GM19239 (cell line): Measurements from ENCODE around the gene SLC9C1.

Experiments
- DNase-seq: peaks from one replicate; pipeline ENCODE4 v3.0.0; 2011; ENCODE audit warnings: low spot score; ENCODE audit not compliant: insufficient read length
- FAIRE-seq: peaks from 2 replicates; lab custom pipeline; 2011; peaks lifted over from hg19 to GRCh38; lab: Jason Lieb, UNC

SLC9C1 gene

DNA sequence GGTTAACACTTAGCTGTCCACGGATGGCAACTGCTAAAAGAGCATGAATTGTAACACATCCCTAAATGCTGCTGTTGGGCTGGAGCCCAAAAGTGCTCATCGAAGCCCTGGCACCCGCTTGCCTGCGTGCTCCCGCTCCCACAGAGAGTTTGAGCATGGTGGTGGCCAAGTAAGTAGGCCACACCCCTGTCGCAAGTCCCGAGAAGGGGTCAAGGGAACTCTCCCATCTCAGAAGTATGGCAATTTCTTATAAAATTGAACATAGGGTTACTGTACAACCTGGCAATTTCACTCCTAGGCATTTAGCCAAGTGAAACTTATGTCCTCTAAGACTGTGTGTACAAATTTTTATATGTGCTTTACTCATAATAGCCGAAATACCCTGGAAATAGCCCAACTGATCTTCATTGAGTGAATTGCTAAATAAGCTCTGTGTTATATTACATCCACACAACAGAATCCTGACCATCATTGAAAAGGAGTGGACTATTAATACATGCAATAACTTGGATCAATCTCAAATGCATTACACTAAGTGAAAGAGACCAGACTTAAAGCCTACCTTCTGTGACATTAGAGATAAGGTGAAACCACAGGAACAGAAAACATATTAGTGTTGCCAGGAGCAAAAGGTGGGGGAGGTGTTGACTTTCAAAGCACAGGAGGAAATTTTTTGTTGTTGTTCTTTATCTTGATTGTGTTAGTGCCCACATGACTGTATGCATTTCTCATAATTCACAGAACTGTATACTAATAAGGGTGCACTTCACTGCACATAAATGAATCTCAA lies 159.5 kb downstream of the SLC9C1 start:
- no peak for DNase-seq
- FAIRE-seq = peak; percentile 90

DNA sequence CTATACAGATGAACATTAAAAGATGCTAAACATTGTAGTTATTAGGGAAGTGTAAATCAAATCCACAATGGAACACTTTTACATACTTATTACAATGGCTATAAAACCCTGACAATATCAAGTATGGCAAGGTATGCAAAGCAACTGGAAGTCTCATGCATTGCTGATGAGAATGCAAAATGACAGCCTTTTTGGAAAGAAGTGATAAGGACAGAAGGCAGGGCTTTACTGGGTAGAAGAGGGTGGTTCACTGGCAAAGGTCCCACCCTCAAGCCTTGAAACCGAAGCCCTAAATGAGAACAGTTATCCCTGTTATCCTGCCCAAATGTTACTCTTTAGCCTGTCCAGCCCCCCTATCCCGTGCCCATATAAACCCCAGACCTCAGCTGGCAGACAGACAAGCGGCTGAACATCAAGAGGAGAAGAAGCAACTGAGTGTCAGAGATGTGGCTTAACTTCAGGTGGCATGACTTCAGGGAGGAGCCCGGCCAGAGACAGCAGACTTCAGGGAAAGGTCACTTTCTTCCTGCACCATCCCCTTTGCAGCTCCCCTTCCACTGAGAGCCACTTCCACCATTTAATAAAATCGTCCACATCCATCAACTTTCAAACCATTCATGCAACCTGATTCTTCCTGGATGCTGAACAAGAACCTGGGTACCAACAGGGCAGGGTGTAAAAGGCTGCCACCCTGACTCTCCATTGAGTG lies 160.2 kb downstream of the SLC9C1 start:
- FAIRE-seq (peak; percentile 44), DNase-seq (no peak)

DNA sequence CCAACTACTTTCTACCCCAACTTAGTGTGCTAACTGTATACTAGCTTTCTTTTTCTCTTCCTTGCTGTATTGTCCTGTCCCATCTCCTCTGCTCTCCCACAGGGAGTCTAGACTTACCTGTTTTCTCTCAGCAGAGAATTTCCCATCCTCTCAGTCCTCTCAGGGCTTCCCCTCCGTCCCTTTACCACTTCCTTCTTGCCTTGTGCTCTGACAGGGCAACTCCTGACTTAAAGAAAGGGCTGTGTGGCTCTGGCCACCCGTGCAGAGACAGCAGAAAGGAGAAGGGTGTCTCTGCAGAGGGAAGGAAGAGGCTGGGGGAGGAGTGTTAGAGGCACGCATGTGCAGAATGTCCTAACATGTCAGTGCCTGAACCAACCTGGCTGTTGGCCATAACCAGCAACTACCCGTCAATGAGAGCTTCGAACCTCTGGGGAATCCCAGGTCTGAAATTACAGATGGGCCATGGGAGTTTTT lies 161.0 kb downstream of the SLC9C1 start, which contains the start of gene GCSAM:
Gene GCSAM (minus strand): TSS at position 274 of the 474 bp plus-strand sequence. CDS start 128 bp downstream, at position 146.
- DNase-seq = no peak

GRCh38 chr3:112132554-112132953 lies 161.5 kb downstream of the SLC9C1 start:
- FAIRE-seq = no peak
- no peak for DNase-seq

More for the DNA sequence above, 161.0 kb downstream of the SLC9C1 start, which contains the start of gene GCSAM:
- FAIRE-seq = peak; percentile 99

DNA sequence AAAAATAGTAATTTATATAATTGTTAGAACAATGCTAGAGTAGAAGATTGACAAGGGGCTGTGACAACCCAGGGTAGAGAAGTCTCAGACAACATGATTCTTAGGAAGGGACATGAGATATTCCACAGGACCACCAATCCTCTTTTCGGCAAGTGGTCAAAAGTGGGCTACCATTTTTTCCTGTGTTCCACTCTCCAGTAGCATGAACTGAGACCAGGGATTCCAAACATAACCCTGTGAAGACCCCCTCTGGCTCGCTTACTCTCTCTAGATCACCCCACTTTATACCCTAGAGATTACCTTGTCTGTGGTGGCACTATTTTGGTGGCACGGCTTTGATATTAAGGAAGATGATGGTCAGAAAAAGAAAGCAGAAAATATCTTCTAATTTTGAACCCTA lies 161.9 kb downstream of the SLC9C1 start:
- DNase-seq (no peak), FAIRE-seq (peak; percentile 18)

DNA sequence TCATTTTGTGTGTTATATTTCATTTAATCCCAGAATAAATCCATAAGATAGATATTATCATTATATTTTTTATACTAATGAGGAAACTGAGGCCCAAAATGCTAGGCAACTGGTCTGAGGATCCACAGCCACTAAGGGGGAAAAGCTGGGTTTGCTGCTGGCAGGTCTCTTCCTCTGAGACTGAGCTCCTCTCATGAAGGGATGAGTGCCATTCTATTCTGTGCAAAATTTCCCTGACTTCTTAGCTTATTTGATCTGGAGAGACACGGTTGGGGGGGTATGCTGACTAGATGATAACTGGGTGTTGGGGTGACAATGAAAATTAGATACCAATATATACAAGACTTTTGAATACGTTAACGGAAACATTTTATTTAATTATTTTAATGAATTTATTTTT lies 162.9 kb downstream of the SLC9C1 start:
- no peak for DNase-seq
- FAIRE-seq = peak; percentile 40

- FAIRE-seq = peak; percentile 26
- DNase-seq = no peak
Observed at GRCh38 chr3:112130638-112130993, 163.4 kb downstream of the SLC9C1 start.

DNA sequence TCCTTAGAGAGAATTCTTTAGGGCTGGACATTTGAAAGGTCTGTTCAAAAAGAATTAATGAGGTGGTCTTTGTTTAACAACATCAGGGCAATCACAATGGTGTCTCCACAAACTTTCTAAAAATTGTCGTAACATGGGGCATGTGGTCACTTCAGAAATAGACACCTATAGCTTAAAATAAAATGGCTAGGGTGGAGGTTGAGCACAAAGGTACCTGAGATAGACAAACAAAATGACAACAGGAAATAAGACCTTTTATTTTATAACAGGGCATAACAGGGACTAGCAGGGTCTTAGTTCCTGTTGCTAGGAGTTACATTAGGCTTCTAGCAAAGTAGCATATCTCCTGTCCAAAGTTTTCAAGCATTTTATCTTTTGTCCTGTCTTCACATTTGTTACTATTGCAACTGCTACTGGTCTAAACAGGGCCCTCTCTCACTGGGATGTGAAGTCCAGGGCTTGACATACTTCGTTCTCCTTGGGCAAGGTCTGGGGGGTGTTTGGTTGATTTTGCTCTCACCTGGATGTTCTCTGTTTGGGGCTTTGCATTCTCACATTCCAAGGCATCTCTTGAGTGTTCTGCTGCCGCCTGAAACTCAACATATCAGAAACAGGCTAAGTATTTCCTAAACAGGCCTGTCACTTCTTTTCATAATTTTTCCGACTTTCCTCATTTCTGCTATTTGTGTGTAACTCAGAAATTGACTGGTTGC lies 163.9 kb downstream of the SLC9C1 start:
- FAIRE-seq (peak; percentile 92), DNase-seq (no peak)

DNA sequence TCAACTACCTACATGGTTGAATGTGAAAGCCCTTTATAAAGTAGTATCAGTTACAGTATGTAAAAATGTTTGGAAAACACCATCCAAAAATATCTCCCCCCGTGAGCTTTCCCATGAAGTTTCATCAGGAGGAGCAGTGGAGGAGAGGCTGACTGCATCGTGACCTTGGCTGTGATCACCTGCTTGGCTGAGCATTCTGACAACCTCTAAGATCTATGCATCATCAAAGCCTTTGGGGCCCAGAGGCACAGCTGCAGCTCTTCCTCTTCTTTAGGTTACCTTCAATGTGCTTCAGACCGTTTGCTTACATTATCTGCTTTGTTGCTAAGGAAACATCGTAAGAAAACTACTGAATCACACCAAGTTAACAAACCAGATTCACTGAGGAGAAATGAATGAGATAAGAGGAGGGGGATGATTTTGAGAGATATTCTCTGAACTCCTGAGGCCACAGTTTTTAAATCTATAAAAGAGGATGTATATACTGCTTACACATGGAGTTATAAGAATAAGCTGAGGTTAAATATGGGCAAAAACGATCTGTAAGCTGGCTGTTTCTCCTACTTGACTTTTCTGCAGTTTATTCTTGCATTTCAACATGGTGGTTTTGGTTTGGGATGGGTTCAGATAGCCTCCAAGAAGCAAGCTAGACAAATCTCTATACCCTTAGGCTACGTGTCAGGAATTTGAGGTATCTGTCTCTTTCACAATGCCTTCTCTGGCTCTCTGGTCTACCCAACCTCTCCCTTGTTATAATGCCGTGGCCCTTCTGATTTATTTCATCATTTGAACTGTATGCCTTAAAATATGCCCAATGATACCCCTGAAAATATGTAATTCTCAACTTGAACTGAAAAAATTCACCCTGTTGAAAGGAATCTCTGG lies 164.9 kb downstream of the SLC9C1 start:
- FAIRE-seq (peak; percentile 96), DNase-seq (no peak)

GRCh38 chr3:112127522-112128494 lies 166.2 kb downstream of the SLC9C1 start:
- peak; percentile 98 for FAIRE-seq
- DNase-seq = no peak

DNA sequence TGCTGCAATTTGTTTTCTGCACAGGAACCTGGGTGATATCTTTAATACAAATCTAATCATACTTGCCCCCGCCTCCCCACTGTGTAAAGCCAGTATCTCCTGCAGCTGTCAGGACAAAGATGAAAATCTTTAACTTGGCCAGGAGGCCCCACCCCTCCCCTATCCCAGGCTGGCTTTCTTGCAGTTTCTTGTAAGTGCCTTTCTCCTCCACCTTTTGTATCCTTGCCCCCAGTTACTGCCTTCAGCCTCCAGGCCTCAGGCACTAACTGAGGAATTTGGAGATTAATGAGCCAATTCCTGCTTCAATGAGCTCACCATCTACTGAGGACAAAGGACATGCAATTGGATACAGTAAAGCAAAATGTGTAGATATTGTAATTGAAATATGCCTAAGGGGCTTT lies 167.5 kb downstream of the SLC9C1 start:
- FAIRE-seq (peak; percentile 84), DNase-seq (no peak)

- FAIRE-seq = peak; percentile 66
- DNase-seq = no peak
Observed at GRCh38 chr3:112124907-112125607, 169.0 kb downstream of the SLC9C1 start.

- DNase-seq = no peak
- no peak for FAIRE-seq
Observed at GRCh38 chr3:112123548-112123947, 170.5 kb downstream of the SLC9C1 start.

DNA sequence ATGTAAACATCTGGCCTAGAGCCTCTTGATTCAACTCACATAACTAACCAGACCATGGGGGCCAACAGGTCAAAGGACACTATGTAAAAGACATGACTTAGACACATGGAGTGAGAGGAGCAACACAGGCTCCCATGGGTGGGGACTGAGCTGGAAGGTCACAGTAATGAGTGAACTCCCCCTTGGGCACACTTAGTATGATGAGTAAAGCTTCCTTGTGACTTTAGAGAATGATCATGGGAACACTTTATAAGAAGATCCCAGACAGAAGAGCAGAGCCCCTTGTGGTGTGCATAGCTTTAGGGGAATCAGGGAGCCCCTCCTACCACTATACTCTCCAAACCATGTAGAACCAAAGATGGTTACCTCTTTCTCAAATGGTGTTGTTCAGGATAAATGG lies 171.1 kb downstream of the SLC9C1 start:
- FAIRE-seq (peak; percentile 53), DNase-seq (no peak)

DNA sequence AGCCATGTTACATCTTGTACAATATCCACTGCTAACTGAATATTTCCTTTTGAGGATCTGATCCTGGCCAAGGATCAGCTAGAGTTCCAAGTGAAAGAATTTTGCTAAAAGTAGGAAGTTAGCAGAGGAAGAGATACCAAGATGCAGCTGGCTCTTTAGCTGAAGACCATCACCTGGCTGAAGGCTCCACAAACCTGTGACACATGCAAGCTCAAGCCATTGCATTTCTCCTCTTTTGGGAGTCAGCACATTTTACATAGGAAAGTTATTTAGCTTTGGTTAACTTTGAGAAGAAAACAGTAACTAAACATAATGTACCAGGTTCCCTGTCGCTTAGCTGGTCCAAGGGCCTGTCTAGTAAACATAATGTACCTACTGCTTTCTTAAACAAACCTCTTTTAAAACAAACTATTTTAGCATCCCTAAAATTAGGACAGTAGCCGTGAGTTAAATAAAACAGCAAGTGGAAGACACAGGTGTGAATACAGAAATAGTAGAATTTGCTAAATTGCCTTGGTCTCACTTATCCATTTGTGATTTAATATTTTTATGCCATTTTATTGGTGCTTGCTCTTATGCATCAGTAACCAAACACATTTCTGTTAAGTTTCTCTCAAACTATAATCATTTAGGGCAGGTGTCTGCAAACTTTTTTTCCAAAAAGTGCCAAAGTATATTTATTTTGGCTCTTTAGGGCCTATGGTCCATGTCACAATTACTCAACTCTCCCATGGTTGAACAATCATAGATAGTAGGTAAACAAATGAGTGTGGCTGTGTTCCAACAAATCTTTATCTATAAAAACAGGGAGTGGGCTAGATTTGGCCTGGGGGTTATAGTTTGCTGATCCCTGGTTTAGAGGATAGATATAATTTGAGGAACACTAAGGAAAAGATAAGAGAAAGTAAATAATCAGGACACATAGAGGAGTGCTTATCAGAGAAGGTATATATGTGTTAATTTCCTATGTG lies 172.2 kb downstream of the SLC9C1 start:
- FAIRE-seq (peak; percentile 67), DNase-seq (no peak)

- DNase-seq (no peak), FAIRE-seq (peak; percentile 82)
Observed at GRCh38 chr3:112119962-112120836, 173.8 kb downstream of the SLC9C1 start.
